GM12875 (cell line): ENCODE measurements around the gene CCDC178.

ENCODE experiments used
- H3K4me3 ChIP-seq: one replicate; pipeline ENCODE4 v1.5.1; 2011; ENCODE audit warnings: low read depth, low read length, control low read depth
- TF ChIP-seq, protein P1 (sequence below): IDR thresholded peaks from 2 replicates; pipeline ENCODE4 v1.5.1; 2011; ENCODE audit warnings: low read depth, mild to moderate bottlenecking, control low read depth, inconsistent platforms, low read length, moderate library complexity, borderline replicate concordance; ENCODE audit not compliant: insufficient read depth

Gene CCDC178

GRCh38 chr18:32889615-32890593, 550.6 kb downstream of the CCDC178 start:
- H3K4me3 ChIP-seq = no peak overlapping the region
- TF ChIP-seq, protein P1, sequence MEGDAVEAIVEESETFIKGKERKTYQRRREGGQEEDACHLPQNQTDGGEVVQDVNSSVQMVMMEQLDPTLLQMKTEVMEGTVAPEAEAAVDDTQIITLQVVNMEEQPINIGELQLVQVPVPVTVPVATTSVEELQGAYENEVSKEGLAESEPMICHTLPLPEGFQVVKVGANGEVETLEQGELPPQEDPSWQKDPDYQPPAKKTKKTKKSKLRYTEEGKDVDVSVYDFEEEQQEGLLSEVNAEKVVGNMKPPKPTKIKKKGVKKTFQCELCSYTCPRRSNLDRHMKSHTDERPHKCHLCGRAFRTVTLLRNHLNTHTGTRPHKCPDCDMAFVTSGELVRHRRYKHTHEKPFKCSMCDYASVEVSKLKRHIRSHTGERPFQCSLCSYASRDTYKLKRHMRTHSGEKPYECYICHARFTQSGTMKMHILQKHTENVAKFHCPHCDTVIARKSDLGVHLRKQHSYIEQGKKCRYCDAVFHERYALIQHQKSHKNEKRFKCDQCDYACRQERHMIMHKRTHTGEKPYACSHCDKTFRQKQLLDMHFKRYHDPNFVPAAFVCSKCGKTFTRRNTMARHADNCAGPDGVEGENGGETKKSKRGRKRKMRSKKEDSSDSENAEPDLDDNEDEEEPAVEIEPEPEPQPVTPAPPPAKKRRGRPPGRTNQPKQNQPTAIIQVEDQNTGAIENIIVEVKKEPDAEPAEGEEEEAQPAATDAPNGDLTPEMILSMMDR = no peak

DNA sequence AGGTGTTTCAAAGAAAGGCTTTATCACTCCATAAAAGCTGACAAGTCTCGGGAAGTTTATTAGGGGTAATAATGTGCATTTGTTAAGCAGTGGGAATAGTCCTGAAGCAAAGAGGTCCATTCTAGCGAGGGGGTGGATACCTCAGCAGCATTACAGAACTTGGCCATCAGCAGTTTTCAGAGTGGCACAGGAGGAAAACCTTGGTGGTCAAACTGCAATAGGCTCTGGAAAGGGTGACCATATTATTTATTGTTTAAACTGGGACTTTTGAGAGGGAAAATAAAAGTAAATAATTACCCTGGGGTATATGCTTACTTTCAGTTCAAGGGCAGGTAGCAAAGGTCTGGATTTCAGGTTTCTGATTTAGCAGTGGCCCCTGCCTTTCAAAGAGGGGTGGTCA, 552.2 kb downstream of the CCDC178 start:
- TF ChIP-seq, protein P1 = no peak
- no peak overlapping the region for H3K4me3 ChIP-seq
